ENCODE results near the gene PAK3.

GRCh38 chrX:111086591-111087006, 9.4 kb upstream of the PAK3 start:
- TF ChIP-seq, protein P1, sequence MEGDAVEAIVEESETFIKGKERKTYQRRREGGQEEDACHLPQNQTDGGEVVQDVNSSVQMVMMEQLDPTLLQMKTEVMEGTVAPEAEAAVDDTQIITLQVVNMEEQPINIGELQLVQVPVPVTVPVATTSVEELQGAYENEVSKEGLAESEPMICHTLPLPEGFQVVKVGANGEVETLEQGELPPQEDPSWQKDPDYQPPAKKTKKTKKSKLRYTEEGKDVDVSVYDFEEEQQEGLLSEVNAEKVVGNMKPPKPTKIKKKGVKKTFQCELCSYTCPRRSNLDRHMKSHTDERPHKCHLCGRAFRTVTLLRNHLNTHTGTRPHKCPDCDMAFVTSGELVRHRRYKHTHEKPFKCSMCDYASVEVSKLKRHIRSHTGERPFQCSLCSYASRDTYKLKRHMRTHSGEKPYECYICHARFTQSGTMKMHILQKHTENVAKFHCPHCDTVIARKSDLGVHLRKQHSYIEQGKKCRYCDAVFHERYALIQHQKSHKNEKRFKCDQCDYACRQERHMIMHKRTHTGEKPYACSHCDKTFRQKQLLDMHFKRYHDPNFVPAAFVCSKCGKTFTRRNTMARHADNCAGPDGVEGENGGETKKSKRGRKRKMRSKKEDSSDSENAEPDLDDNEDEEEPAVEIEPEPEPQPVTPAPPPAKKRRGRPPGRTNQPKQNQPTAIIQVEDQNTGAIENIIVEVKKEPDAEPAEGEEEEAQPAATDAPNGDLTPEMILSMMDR (IDR thresholded peaks at IDR 0.05): no peak
- no peak for TF ChIP-seq POLR2A (IDR thresholded peaks at IDR 0.05)

Data from thyroid gland (tissue), 4 donors.